Ishikawa (cell line): ENCODE results near the gene ZFAND3.
A peak's percentile ranks its signal among the peaks of the same experiment; 100 is the strongest.

ENCODE experiments used
- CEBPB ChIP-seq: IDR thresholded peaks from 2 replicates; pipeline ENCODE4 v1.6.1; 2012
- CREB1 ChIP-seq: IDR thresholded peaks from 2 replicates; pipeline ENCODE4 v1.6.1; 2012; ENCODE audit warnings: low read depth
- EGR1 ChIP-seq: IDR thresholded peaks from 2 replicates; pipeline ENCODE4 v1.6.1; 2012
- EP300 ChIP-seq: IDR thresholded peaks from 2 replicates; pipeline ENCODE4 v1.6.1; 2012; ENCODE audit warnings: borderline replicate concordance
- FOXM1 ChIP-seq: IDR thresholded peaks from 2 replicates; pipeline ENCODE4 v1.6.1; 2012; ENCODE audit warnings: low read depth, borderline replicate concordance
- NFIC ChIP-seq: IDR thresholded peaks from 2 replicates; pipeline ENCODE4 v1.6.1; 2012
- RAD21 ChIP-seq: IDR thresholded peaks from 2 replicates; pipeline ENCODE4 v1.6.1; 2012; ENCODE audit warnings: low read depth
- TAF1 ChIP-seq: IDR thresholded peaks from 2 replicates; pipeline ENCODE4 v1.6.1; 2012; ENCODE audit warnings: low read depth, mild to moderate bottlenecking
- TCF12 ChIP-seq: IDR thresholded peaks from 2 replicates; pipeline ENCODE4 v1.6.1; 2012; ENCODE audit warnings: low read depth
- TEAD4 ChIP-seq: IDR thresholded peaks from 2 replicates; pipeline ENCODE4 v1.6.1; 2012
- YY1 ChIP-seq: IDR thresholded peaks from 2 replicates; pipeline ENCODE4 v1.6.1; 2012; ENCODE audit warnings: low read depth
- ZBTB7A ChIP-seq: IDR thresholded peaks from 2 replicates; pipeline ENCODE4 v1.6.1; 2012; ENCODE audit warnings: low read depth
- TF ChIP-seq, protein P1 (sequence below): IDR thresholded peaks from 2 replicates; pipeline ENCODE4 v1.6.1; 2012
- TF ChIP-seq, protein P2 (sequence below): IDR thresholded peaks from 2 replicates; pipeline ENCODE4 v1.6.1; 2012
- TF ChIP-seq, protein P3 (sequence below): IDR thresholded peaks from 2 replicates; pipeline ENCODE4 v1.6.1; 2012; ENCODE audit warnings: low read depth, mild to moderate bottlenecking

Gene ZFAND3

DNA sequence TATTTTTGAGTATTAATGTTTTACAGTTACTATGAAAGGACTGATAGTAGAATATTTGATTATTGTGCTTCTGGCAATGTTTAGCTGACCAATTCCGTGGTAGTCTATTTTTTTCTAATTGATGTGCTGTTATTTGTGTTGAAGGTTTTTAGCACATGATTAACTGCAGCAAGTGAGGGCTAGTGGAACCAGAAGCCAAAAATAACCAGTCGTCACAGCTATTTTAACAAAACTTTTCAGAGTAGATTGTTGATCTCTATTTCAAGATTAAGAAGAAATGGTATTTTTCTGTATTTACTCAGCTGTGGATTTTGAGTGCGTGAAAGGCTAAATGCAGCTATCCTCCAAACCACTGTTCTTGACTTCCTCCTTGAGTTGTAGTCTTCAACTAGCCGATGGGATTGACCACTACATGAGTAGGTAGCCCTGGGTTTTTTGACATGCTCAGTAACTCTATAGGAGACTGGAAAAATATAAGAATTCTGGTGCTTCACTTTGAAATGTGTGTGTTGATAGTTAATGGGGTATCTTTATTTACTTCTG lies 258.0 kb downstream of the ZFAND3 start:
- TF ChIP-seq NFIC (no peak), ZBTB7A (no peak), TEAD4 (no peak), CREB1 (no peak), CEBPB (no peak), YY1 (no peak), FOXM1 (no peak), TCF12 (no peak), RAD21 (no peak), TAF1 (no peak), EGR1 (no peak), EP300 (no peak)
- TF ChIP-seq, protein P1, sequence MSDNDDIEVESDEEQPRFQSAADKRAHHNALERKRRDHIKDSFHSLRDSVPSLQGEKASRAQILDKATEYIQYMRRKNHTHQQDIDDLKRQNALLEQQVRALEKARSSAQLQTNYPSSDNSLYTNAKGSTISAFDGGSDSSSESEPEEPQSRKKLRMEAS, result no peak
- TF ChIP-seq, protein P2, sequence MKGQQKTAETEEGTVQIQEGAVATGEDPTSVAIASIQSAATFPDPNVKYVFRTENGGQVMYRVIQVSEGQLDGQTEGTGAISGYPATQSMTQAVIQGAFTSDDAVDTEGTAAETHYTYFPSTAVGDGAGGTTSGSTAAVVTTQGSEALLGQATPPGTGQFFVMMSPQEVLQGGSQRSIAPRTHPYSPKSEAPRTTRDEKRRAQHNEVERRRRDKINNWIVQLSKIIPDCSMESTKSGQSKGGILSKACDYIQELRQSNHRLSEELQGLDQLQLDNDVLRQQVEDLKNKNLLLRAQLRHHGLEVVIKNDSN, result no peak
- TF ChIP-seq, protein P3, sequence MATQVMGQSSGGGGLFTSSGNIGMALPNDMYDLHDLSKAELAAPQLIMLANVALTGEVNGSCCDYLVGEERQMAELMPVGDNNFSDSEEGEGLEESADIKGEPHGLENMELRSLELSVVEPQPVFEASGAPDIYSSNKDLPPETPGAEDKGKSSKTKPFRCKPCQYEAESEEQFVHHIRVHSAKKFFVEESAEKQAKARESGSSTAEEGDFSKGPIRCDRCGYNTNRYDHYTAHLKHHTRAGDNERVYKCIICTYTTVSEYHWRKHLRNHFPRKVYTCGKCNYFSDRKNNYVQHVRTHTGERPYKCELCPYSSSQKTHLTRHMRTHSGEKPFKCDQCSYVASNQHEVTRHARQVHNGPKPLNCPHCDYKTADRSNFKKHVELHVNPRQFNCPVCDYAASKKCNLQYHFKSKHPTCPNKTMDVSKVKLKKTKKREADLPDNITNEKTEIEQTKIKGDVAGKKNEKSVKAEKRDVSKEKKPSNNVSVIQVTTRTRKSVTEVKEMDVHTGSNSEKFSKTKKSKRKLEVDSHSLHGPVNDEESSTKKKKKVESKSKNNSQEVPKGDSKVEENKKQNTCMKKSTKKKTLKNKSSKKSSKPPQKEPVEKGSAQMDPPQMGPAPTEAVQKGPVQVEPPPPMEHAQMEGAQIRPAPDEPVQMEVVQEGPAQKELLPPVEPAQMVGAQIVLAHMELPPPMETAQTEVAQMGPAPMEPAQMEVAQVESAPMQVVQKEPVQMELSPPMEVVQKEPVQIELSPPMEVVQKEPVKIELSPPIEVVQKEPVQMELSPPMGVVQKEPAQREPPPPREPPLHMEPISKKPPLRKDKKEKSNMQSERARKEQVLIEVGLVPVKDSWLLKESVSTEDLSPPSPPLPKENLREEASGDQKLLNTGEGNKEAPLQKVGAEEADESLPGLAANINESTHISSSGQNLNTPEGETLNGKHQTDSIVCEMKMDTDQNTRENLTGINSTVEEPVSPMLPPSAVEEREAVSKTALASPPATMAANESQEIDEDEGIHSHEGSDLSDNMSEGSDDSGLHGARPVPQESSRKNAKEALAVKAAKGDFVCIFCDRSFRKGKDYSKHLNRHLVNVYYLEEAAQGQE, result no peak

DNA sequence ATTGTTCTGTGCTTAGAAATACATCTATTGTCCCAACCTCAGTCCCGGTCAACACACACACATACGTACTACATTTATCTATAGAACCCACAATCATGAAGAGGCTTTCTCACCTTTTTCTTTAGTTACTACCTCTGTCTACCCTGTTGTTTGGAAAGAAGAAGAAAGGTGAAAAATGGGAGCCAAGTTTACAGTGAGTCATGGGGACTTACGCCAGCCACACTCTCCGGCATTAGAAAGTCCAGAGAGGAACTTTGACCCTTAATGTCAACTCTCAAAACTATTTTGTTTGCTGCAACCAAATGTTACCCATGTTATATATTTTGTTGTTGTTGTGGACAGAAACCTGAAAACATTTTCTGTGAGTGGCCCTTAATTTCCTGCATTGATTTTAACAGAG lies 259.1 kb downstream of the ZFAND3 start:
- no peak for TF ChIP-seq TEAD4
- no peak for TF ChIP-seq NFIC
- TF ChIP-seq TAF1, result no peak
- TF ChIP-seq RAD21, result no peak

DNA sequence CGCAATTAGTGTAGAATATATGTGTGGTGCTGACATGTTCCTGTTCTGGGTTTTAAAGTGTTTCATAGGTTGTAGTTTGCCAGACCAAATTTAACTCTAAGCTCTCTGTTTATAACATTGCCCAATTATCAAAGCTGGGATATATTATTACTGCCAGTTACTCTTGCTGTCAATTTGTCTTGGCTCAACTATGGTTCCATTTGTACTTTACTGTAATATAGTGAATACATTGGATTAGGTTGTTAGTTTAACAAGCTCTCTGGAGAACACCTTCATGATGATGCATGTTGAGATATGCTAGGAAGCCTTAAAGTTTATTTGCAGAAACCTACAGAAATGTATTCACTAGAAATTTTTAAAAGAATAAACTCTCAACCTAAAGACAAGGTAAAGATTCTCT lies 259.6 kb downstream of the ZFAND3 start:
- TF ChIP-seq EP300, result no peak
- TF ChIP-seq YY1, result no peak
- TF ChIP-seq, protein P2, result no peak
- TF ChIP-seq FOXM1, result no peak
- TF ChIP-seq ZBTB7A, result no peak
- no peak for TF ChIP-seq TCF12
- TF ChIP-seq TAF1, result no peak
- TF ChIP-seq CEBPB, result no peak

DNA sequence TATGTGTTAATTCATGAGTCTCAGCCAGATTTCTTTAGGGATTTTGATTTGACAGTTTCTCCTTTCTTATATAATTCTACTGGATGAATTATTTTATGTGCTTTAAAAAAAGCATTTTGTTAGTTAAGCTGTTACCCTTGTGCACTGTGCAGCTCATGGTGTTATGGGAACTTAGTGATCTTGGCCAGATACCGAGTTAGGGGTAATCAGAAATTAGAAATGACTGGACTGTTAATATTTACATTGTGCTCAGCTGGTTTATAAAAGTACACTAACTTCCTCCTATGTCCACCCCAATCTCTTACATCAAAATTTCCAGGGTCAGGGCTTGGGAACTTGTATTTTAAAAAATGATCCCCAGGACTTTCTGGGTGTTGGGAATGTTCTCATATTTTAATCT lies 260.0 kb downstream of the ZFAND3 start:
- TF ChIP-seq, protein P1, result no peak
- no peak for TF ChIP-seq ZBTB7A

DNA sequence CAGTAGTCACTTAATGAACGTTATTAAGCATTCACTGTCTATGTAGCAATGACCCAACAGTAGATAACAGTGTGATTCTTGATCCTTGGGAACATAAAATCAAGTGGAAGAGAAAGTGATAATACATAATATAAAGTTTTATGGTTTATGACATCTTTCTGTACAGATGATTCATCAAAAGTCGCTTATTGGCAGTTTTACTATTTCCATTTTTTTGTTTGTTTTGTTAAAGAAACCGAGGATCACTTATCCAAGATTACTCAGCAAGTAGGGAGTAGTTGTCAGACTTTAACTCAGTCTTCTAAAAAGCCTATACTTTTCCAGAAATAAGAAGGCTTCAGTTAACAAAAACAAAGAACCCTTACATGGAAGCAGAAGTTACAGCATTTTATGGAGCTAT lies 260.8 kb downstream of the ZFAND3 start:
- TF ChIP-seq NFIC, result no peak
- no peak for TF ChIP-seq RAD21
- TF ChIP-seq, protein P1, result no peak

DNA sequence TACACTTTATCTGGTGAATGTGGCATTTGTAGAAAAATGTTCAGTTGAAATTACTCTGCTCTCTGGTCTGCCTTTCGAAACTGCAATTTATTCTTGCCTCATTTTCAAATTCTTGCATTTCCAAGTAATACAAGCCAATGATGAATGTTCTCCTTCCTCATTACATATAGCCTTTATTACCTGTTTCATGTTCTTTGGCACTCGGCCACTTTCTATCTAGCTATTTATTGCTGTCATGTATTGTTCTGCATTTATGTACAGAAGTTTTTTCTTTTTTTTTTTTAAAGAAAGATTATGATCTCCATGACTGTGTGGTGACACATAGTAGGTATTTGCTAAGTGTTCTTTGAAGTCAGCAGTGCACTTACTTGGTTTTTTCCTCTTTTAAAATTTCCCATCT lies 261.4 kb downstream of the ZFAND3 start:
- TF ChIP-seq TAF1 (no peak), ZBTB7A (no peak), FOXM1 (no peak), CEBPB (0 out of 2 replicates have a peak, but pooled peaks have one; percentile 26), TCF12 (no peak), YY1 (no peak), EP300 (no peak), NFIC (0 out of 2 replicates have a peak, but pooled peaks have one; percentile 22), EGR1 (no peak), RAD21 (no peak), TEAD4 (0 out of 2 replicates have a peak, but pooled peaks have one; percentile 16), CREB1 (no peak)
- TF ChIP-seq, protein P1, result no peak
- TF ChIP-seq, protein P3, result no peak
- TF ChIP-seq, protein P2, result no peak
